HTR-8/SVneo (cell line): ENCODE data around the gene ZBTB4.
A peak's percentile ranks its signal among the peaks of the same experiment; 100 is the strongest.
"Not testable (repeated sequence)": the region's sequence is repeated elsewhere in the genome, so short reads cannot be mapped to it uniquely, and the experiment has no call there.

Source experiments
- DNase-seq: peaks from one replicate; pipeline ENCODE4 v3.0.0; 2011; ENCODE audit warnings: low spot score, mixed read lengths; ENCODE audit not compliant: insufficient read length
- FAIRE-seq: peaks from 2 replicates; lab custom pipeline; 2011; peaks lifted over from hg19 to GRCh38; lab: Jason Lieb, UNC

ZBTB4 gene

GRCh38 chr17:7496470-7497183 is 17.2 kb upstream of the ZBTB4 start:
- no peak for DNase-seq
- no peak for FAIRE-seq

DNA sequence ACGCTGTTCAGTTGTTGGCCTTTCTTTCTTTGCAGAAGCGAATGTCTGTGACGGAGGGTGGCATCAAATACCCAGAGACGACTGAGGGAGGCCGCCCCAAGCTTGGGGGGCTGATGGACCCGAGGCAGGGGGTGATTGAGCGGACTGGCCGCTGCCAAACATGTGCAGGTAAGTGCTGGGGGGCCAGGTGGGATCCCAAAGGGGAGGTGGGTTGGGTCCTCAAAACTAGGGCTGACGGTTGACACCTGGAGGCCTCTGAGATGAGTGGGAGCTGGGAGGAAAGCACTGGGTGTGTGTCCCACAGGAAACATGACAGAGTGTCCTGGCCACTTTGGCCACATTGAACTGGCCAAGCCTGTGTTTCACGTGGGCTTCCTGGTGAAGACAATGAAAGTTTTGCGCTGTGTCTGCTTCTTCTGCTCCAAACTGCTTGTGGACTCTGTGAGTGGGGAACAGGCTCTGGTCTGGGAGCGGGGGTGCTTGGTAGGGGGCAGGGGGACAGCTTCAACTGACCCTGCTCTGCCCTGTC is 16.5 kb upstream of the ZBTB4 start:
- DNase-seq (no peak), FAIRE-seq (no peak)

DNA sequence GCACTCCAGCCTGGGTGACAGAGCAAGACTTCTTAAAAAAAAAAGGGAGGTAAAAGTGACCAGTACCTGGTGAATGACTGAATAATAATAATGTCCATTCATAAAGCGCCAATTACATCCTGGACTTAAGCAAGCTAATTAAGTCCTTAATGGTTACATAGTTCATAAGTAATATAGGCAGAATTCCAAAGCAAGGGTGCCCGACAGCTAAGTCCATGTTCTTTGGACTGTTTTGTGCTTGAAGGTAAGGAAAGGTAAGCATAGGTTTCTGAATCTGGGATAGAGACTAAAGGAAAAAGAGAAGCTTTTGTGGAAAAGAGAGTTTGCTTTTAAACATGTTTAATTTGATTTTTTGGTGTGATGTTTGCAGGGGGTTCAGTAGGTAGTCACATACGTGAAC is 14.5 kb upstream of the ZBTB4 start:
- DNase-seq (no peak), FAIRE-seq (no peak)

GRCh38 chr17:7491583-7491982 is 12.2 kb upstream of the ZBTB4 start:
- DNase-seq (no peak), FAIRE-seq (no peak)

GRCh38 chr17:7490144-7490543 is 10.7 kb upstream of the ZBTB4 start:
- no peak for DNase-seq
- no peak for FAIRE-seq

DNA sequence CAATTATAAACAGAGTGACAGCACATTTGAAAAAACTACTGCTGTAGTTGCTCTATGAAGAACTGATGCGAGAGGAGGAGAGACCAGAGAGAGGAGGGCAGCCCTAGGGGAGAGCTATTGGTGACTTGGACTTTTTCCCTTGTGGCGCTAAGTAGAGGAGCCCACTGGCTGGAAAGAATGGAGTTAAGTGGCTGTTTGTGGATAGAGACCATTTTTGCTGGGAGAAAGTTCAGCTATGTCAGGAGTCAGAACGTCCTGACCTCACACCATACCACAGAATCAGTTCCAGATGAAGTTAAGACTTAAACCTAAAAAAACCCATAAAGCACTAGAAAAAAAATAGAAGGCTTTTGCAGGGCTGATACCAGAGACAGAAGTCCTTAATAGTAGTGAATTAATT is 6.8 kb upstream of the ZBTB4 start:
- DNase-seq (no peak), FAIRE-seq (no peak)

- FAIRE-seq: no peak
- DNase-seq: no peak
Measured at GRCh38 chr17:7484919-7485377, 5.5 kb upstream of the ZBTB4 start.

DNA sequence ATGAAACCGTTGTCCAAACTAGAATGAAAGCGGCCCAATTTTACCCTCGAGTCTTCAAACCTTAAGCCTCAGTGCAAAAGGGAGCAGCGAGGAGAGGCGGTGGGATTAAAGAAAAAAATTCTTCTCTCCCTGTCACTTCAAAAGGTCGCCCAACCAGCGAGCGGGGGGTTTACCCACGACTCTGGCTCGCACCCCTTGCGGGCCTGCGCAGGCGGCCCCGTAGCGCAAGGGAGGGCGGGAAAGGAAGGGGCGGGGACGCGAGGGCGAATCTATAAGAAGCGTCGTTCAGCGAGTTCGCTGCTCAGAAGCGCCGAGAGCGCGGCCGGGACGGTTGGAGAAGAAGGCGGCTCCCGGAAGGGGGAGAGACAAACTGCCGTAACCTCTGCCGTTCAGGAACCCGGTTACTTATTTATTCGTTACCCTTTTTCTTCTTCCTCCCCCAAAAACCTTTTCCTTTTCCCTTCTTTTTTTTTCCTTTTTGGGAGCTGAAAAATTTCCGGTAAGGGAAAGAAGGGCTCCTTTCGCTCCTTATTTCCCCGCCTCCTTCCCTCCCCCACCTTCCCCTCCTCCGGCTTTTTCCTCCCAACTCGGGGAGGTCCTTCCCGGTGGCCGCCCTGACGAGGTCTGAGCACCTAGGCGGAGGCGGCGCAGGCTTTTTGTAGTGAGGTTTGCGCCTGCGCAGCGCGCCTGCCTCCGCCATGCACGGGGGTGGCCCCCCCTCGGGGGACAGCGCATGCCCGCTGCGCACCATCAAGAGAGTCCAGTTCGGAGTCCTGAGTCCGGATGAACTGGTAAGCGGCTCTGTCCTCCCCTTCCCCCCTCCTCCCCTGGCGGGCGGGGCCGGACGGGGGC is 4.9 kb upstream of the ZBTB4 start, which contains the start of gene POLR2A:
POLR2A (plus strand) TSS at position 300 of the 852 bp plus-strand sequence.
- peak; percentile 94 for FAIRE-seq

GRCh38 chr17:7483255-7484066 is 4.0 kb upstream of the ZBTB4 start:
- FAIRE-seq: peak; percentile 91
- peak; percentile 88 for DNase-seq

More for the DNA sequence above, 4.9 kb upstream of the ZBTB4 start, which contains the start of gene POLR2A:
- peak; percentile 99 for DNase-seq

- not testable (repeated sequence) for DNase-seq
Measured at GRCh38 chr17:7482742-7483088, 3.3 kb upstream of the ZBTB4 start.

DNA sequence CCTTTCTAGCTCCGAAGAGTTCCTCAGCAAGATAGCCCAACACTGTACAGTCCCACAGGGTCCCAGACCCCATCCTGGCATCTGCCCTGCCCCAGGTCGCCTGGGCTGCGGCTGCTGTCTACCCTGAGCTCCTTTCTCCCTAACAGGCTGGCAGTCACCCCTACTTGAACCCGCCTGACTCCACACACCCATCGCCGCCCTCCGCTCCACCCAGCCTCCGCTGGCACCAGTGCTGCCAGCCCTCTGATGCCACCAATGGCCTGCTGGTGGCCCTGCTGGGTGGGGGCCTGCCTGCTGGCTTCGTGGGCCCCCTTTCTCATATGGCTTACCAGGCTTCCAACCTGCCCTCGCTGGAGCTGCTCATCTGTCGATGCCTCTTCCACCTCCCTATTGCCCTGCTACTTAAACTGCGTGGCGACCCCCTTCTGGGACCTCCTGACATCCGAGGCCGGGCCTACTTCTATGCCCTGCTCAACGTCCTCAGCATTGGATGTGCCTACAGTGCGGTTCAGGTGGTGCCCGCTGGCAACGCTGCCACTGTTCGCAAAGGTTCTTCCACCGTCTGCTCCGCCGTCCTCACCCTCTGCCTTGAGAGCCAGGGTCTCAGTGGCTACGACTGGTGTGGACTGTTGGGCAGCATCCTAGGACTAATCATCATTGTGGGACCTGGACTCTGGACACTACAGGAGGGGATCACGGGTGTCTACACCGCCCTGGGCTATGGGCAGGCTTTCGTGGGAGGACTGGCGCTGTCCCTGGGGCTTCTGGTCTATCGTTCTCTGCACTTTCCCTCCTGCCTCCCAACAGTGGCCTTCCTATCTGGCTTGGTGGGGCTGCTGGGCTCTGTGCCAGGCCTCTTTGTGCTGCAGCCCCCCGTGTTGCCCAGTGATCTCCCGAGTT is 2.7 kb upstream of the ZBTB4 start:
- DNase-seq, FAIRE-seq: not testable (repeated sequence)

More at GRCh38 chr17:7482742-7483088, 3.3 kb upstream of the ZBTB4 start:
- not testable (repeated sequence) for FAIRE-seq

DNA sequence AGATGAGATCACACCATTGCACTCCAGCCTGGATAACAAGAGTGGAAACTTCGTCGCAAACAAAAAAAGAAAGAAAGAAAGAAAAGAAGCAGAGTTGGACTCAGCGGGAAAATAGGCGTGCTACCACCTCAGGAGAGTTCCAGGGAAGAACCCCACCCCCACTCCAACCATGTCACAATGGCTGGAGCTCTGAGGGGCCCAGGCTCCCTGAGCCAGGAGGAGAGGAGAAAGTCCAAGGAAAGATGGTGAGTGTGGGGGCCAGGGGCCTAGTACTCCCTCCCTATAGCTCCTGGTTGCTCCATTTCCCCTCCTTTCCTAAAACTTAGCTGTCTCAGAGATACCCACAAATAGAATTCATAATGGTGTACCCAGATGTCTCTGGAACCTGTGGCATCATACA is 1.8 kb upstream of the ZBTB4 start, which contains the start of gene SLC35G6:
SLC35G6 (plus strand) TSS at position 172 of the 400 bp plus-strand sequence; CDS start at position 243, 71 bp downstream.
- not testable (repeated sequence) for FAIRE-seq, DNase-seq

GRCh38 chr17:7480089-7480384 is 606 bp upstream of the ZBTB4 start:
- DNase-seq (no peak), FAIRE-seq (no peak)

DNA sequence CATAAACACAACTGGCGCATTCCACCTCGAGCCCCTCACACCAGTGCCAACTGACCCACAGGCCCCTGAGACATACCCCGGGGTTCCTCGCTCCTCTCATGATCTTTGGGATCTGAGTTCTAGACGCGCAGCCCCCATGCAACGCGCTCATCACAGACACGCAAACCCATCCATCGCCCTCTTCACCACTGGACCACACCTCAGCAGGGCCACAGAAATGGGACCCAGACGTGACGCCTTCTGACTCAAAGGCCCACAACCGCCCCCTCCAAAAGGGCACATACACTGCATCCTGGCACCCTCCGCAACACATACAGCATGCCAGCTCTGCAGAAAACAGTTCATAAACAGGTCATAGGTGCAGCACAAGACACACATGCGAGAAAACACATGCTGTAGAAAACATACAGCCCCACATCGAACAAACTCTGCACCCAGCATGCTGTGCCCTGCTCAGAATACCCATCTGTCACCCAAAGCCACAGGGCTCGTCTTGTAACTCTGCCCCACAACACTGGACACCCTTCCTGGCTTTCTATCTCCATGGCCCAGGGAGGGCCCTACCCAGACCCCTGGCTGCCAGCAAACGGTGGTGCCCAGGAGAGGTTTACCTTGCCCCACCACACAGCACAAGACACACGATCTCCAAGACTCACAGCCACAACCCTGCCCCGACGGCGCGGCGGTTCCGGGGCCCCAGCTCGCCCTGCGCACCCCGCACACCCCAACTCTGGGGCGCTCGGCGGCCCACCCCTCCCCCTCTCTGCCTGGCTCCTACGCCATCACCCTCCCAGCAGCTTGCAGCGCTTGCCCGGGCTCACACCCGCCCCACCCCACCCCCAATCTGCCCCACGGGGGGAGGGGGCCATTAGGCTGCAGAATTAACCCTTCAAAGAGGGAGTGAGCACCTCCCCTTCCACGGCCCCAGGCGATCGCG is 887 bp downstream of the ZBTB4 start:
- DNase-seq (peak; percentile 67), FAIRE-seq (no peak)

- DNase-seq (no peak), FAIRE-seq (no peak)
Measured at GRCh38 chr17:7477392-7478275, 1.8 kb downstream of the ZBTB4 start.

DNA sequence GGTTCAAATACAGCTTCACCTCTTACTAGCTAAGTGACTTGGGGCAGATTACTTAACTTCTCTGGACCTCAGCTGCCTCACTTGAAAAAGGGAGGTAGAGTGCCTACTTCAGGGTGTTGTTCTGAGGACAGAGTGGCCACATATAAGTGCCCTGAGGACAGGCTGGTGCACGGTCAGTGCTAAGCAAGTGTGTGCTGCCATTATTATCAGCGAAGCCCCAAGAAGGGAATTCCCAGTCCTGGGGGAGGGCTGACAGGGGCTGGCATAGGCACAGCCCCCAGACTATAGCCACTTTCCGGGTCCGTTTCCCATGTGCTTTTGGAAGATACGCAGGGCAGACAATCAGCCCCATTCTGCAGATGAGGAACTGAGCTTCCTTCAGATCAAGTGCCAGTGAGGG is 2.5 kb downstream of the ZBTB4 start:
- no peak for DNase-seq
- no peak for FAIRE-seq

DNA sequence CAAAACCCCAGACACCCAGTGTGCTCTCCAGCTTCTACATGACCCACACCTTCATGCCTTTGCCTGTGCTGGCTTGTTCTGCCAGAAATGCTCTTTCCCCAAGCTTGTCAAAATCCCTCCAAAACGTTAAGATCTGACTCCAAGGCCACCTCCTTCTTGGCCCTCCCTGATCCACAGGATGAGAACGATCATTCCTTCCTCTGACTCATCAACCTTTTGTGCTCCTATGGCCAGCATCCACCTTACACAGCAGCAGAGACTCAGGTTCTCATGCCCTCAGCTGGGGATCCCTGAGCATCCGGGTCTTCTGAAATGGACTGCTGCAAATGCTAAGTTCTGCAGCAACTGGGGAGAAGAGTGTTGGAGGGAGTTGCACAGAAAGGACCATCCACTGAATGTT is 2.9 kb downstream of the ZBTB4 start:
- peak; percentile 47 for DNase-seq
- FAIRE-seq: peak; percentile 60
